ENCODE results near the gene MSL3B.

Gene MSL3B

GRCh38 chr2:233833345-233833744, 34.8 kb downstream of the MSL3B start:
- DNase-seq (ENCODE audit: low read depth) = no peak

GRCh38 chr2:233832869-233833311, 35.3 kb downstream of the MSL3B start:
- DNase-seq (ENCODE audit: low read depth) = no peak

GRCh38 chr2:233832414-233832813, 35.8 kb downstream of the MSL3B start:
- no peak for DNase-seq (ENCODE audit: low read depth)

- no peak for DNase-seq (ENCODE audit: low read depth)
These were observed 36.3 kb downstream of the MSL3B start for GRCh38 chr2:233831861-233832260.

GRCh38 chr2:233831011-233831721, 37.0 kb downstream of the MSL3B start:
- no peak for DNase-seq (ENCODE audit: low read depth)

- DNase-seq (ENCODE audit: low read depth) = no peak
These were observed 37.9 kb downstream of the MSL3B start for GRCh38 chr2:233830111-233830802.

- DNase-seq (ENCODE audit: low read depth) = no peak
These were observed 38.7 kb downstream of the MSL3B start for GRCh38 chr2:233829193-233830110.

GRCh38 chr2:233828546-233829192, 39.5 kb downstream of the MSL3B start:
- no peak for DNase-seq (ENCODE audit: low read depth)

- DNase-seq (ENCODE audit: low read depth) = no peak
These were observed 43.8 kb downstream of the MSL3B start for GRCh38 chr2:233824373-233824772.

GRCh38 chr2:233823731-233824121, 44.5 kb downstream of the MSL3B start:
- no peak for DNase-seq (ENCODE audit: low read depth)

GRCh38 chr2:233822781-233823730, 45.1 kb downstream of the MSL3B start:
- no peak for DNase-seq (ENCODE audit: low read depth)

GRCh38 chr2:233822101-233822771, 46.0 kb downstream of the MSL3B start:
- DNase-seq (ENCODE audit: low read depth) = no peak

GRCh38 chr2:233821709-233822100, 46.5 kb downstream of the MSL3B start:
- no peak for DNase-seq (ENCODE audit: low read depth)

GRCh38 chr2:233821196-233821595, 47.0 kb downstream of the MSL3B start:
- DNase-seq (ENCODE audit: low read depth) = no peak

GRCh38 chr2:233820774-233821105, 47.4 kb downstream of the MSL3B start:
- no peak for DNase-seq (ENCODE audit: low read depth)

GRCh38 chr2:233819884-233820773, 48.1 kb downstream of the MSL3B start:
- DNase-seq (ENCODE audit: low read depth) = no peak

- DNase-seq (ENCODE audit: low read depth) = no peak
These were observed 49.3 kb downstream of the MSL3B start for GRCh38 chr2:233818639-233819621.

All from forelimb muscle (tissue), 1 donor.